ENCODE results near the gene IMP4. TPM values are rescaled to one million over a fixed set of nuclear protein-coding genes. Genes with fewer than 3 reads are reported as not detected.

Gene IMP4
- total RNA-seq, 1 donor from 2014 or later = 140 TPM

DNA sequence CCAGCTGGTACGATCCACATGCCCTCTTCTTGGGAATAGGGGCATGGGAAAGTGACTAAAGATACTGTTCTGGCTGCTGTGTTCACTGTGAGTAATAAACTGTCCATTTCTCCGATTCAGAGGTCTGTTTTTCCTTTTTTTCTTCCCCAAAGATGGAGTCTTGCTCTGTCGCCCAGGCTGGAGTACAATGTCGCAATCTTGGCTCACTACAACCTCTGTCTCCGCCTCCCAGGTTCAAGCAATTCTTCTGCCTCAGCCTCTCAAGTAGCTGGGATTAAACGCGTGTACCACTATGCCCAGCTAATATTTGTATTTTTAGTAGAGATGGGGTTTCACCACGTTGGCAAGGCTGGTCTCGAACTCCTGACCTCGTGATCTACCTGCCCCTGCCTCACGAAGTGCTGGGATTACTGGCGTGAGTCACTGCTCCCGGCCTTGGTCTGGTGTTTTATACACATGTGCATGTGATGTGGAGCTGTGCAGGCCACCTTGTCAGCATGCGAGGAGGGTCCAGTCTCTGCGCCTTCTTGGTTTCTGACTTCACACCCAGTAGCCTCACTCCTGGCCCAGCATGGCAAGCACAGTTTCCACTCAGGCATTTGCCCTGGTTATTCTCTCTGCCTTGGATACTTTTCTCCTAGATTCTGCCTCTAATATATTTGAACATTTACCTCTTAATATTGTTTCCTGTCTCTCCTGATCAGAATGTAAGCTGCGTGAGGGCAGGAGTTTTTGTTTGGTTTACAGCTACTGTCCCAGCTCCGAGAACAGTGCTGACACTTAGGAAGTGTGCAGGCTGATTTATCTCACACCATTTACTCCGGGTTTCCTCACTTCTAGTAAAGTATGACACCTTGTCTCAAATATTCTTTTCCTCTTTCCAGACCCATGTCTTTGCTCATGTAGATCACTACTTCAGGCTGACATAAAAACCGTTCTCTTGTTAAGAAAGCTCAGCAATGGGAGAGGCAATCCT is 32.9 kb downstream of the IMP4 start:
- Mint-ChIP-seq H3K27me3 (no peaks in the 10 kb centered on the region), H3K4me3 (peak overlapping the region; percentile 57), H3K27ac (peak overlapping the region; percentile 84), H3K9me3 (no peaks in the 10 kb centered on the region), H3K4me1 (peaks cover 85% of the 10 kb centered on the region), H3K36me3 (ENCODE audit: low read depth) (peaks cover 40% of the 10 kb centered on the region)
- CTCF ChIA-PET = interaction anchor here (1.8 kb wide), 1 partner anchor 33 kb away, joined by 7 read pairs; the partner anchor contains the start of gene IMP4
- POLR2A ChIA-PET = interaction anchor here (0.6 to 5.4 kb wide), 3 partner anchors 8 to 33 kb away, joined by 4 to 37 read pairs (median 18); partner anchors contain the start of gene IMP4
- no peak for DNase-seq
- no peak for ATAC-seq (ENCODE audit: low read depth)
- intact Hi-C loops (cut with micrococcal nuclease) = no loop called here
- TF ChIP-seq, protein P1, sequence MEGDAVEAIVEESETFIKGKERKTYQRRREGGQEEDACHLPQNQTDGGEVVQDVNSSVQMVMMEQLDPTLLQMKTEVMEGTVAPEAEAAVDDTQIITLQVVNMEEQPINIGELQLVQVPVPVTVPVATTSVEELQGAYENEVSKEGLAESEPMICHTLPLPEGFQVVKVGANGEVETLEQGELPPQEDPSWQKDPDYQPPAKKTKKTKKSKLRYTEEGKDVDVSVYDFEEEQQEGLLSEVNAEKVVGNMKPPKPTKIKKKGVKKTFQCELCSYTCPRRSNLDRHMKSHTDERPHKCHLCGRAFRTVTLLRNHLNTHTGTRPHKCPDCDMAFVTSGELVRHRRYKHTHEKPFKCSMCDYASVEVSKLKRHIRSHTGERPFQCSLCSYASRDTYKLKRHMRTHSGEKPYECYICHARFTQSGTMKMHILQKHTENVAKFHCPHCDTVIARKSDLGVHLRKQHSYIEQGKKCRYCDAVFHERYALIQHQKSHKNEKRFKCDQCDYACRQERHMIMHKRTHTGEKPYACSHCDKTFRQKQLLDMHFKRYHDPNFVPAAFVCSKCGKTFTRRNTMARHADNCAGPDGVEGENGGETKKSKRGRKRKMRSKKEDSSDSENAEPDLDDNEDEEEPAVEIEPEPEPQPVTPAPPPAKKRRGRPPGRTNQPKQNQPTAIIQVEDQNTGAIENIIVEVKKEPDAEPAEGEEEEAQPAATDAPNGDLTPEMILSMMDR (IDR thresholded peaks at IDR 0.05) = no peak

DNA sequence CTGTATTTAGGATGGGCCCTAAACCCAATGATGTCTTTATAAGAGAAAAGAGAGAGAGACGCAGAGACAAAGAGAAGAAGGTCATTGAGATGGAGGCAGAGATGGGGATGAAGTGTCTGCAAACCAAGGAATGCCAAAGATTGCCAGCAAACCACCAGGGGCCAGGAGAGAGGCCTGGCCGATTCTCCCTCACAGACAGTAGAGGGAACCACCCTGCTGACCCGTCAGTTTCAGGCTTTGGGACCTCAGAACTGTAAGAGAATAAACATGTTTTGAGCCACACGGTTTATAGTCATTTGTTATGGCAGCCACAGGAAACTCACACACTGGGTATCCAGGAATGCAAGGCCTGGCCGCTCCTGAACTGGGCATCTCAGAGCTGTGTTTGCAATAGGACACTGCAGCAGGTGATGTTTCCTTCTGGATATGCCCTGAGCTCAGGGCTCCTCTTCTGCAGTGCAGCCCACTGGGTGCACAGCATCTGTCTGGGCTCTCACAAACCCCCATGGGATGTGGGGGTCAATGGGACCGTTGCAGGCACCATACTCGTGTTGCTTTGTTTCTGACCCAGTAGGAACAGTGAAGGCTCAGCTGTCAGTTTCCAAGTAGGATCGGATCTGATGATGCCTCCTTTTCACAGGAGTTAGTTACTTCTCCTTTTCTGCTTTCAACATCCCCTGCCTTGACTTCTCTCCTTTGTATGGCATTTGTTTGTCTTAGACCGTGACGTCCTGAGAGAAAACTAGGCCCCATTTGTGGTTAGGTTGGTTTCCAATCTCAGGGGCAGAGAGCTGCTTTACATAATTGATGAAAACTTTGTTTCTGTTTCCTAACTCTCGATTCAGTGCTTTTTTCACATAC is 34.0 kb downstream of the IMP4 start:
- no peaks in the 10 kb centered on the region for H3K27me3 Mint-ChIP-seq
- peak overlapping the region; percentile 84 for H3K27ac Mint-ChIP-seq
- CTCF ChIA-PET = interaction anchor here (1.8 kb wide), 1 partner anchor 34 kb away, joined by 7 read pairs; the partner anchor contains the start of gene IMP4
- ATAC-seq (ENCODE audit: low read depth) (peak; percentile 9), DNase-seq (no peak)
- H3K4me3 Mint-ChIP-seq = peak overlapping the region; percentile 56
- peaks cover 85% of the 10 kb centered on the region for H3K4me1 Mint-ChIP-seq
- H3K36me3 Mint-ChIP-seq (ENCODE audit: low read depth) = peaks cover 41% of the 10 kb centered on the region
- intact Hi-C loops (cut with micrococcal nuclease) = no loop called here
- H3K9me3 Mint-ChIP-seq = no peaks in the 10 kb centered on the region
- TF ChIP-seq, protein P1 (IDR thresholded peaks at IDR 0.05) = no peak
- POLR2A ChIA-PET = interaction anchor here (0.6 to 5.4 kb wide), 5 partner anchors 9 to 41 kb away, joined by 3 to 37 read pairs (median 11); partner anchors contain the start of gene IMP4

DNA sequence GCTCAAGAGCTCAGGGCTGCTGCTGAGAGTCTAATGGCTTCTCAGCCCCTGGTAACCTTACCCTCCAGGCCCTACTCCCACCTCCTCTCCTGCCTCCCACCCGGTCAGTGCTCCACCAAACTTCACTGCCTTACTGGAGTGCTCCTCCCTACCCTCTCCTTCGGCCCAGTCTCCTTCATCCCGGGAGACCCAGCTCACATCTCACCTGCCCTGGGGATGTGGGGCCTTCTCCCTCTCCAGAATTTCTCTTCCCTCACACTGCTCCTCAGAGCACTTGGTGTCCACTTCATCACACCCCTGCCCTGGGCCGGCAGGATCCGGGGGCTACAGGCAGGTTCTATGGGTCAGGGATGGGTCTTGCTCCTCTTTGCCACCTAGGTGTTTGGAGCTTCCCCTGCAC is 34.8 kb downstream of the IMP4 start:
- ATAC-seq (ENCODE audit: low read depth) = no peak
- intact Hi-C loops (cut with micrococcal nuclease) = no loop called here
- CTCF ChIA-PET = interaction anchor here (1.8 kb wide), 1 partner anchor 35 kb away, joined by 7 read pairs; the partner anchor contains the start of gene IMP4
- peaks cover 42% of the 10 kb centered on the region for H3K36me3 Mint-ChIP-seq (ENCODE audit: low read depth)
- peak overlapping the region; percentile 56 for H3K4me3 Mint-ChIP-seq
- H3K27ac Mint-ChIP-seq = peak overlapping the region; percentile 84
- no peaks in the 10 kb centered on the region for H3K27me3 Mint-ChIP-seq
- peaks cover 90% of the 10 kb centered on the region for H3K4me1 Mint-ChIP-seq
- no peak for DNase-seq
- no peaks in the 10 kb centered on the region for H3K9me3 Mint-ChIP-seq
- TF ChIP-seq, protein P1 (IDR thresholded peaks at IDR 0.05) = no peak
- POLR2A ChIA-PET = interaction anchor here (0.6 to 5.4 kb wide), 5 partner anchors 9 to 35 kb away, joined by 3 to 37 read pairs (median 11); partner anchors contain the start of gene IMP4

DNA sequence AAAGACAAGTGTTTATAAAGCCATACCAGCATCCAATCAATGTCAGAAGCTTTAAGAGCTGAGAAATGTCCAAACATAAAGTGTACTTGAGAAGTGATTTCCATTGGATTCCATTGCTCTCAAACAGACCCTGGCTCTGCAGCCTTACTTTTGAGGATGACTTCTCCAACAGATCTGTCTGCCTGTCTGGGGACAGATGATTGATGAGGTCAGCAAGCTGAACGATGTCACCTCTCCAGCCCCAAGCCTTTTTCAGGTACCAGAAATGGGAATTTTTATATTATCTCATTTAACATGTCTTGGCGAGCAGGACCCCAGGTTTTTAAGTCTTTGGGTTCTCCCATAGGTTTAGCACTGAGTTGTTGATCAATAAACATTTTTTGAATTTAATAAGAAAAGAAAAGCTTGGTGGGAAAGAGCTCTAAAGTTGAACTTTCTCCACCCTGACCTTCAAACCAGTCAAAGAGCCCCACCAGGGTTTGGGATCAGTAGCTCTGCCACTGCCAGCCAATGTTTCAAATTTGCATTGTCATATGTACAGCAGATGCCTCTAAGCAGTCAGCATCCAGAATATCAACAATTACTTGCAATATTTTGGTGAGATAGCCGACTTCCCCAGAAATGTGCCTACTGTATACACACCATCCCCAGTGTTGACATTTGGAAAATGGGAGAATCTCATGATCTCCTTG is 35.7 kb downstream of the IMP4 start:
- no peaks in the 10 kb centered on the region for H3K27me3 Mint-ChIP-seq
- no peak for ATAC-seq (ENCODE audit: low read depth)
- H3K27ac Mint-ChIP-seq = peak overlapping the region; percentile 33
- peaks cover 48% of the 10 kb centered on the region for H3K36me3 Mint-ChIP-seq (ENCODE audit: low read depth)
- TF ChIP-seq, protein P1 (IDR thresholded peaks at IDR 0.05) = no peak
- intact Hi-C loops (cut with micrococcal nuclease) = no loop called here
- H3K4me1 Mint-ChIP-seq = peaks cover 92% of the 10 kb centered on the region
- ChIA-PET CTCF (no interaction called here), POLR2A (interaction anchor here (1.3 to 5.4 kb wide), 3 partner anchors 8 to 36 kb away, joined by 7 to 37 read pairs (median 11); partner anchors contain the start of gene IMP4)
- H3K4me3 Mint-ChIP-seq = no peak overlapping the region
- DNase-seq = no peak
- H3K9me3 Mint-ChIP-seq = no peaks in the 10 kb centered on the region

Measured in activated B cell treated with CpG ODN at 0.5 μM for 24 hours (primary cell).